Measurements from ENCODE around the gene ANKS1A. TPM values are rescaled to one million over a fixed set of nuclear protein-coding genes. Genes with fewer than 3 reads are reported as not detected.

ANKS1A gene
- total RNA-seq, 2 donors from 2014 or later: 26.7 to 30.9 TPM

DNA sequence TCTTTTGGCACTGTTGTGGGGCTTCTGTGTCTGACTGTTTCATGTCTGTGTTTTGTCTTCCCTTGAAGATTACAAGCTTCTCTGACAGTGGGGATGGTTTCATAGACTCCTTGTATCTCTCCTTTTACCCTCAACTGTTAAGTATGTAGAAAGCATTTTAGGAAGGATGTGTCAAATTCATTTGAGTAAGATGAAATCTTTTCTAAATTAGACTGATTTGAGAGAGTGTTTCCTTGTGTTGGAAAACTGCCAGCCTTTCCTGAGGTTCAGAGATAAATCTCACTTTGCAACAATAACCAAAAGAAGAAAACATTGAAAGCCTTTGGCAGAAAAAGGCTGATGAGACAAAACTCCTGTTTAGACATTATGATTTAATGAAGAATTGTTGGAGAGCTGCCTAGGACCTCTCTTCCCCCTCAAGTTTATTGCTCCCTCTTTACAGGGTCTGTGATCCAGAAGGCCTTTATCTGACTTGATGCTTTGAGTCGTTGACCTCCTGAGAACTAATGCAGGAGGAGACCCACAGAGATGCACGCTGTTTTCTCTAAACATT is 68.3 kb downstream of the ANKS1A start:
- Histone ChIP-seq H3K36me3 (no peaks in the 10 kb centered on the region), H3K27me3 (no peaks in the 10 kb centered on the region), H3K4me1 (peaks cover 0 to 73% of the 10 kb centered on the region in 2 donors), H3K4me3 (no peak overlapping the region), H3K9me3 (no peaks in the 10 kb centered on the region), H3K27ac (peak overlapping the region in 1 of 2 donors; percentile 57)
- no peak for DNase-seq (ENCODE audit: low spot score)
- TF ChIP-seq CTCF (IDR thresholded peaks at IDR 0.05): no peak

DNA sequence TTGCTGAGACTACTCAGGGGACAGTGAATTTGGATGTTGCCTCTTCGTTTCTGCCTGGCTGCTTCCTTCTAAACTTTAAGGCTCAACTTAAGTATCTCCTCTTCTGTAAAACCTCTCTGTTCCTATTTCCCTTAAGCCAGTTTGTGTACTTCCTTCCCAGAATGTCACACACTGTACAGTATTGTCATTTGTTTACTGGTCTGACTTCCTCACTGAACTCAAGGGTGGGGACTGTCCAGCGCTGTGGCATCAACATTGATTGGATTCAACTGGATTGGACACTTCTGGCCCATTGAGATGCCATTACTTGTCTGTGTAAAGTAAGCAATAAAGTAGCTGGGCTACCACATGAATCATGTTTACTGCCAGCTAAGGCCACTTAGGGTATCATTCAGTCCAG is 69.7 kb downstream of the ANKS1A start:
- Histone ChIP-seq H3K27ac (peak overlapping the region in 1 of 2 donors; percentile 30), H3K36me3 (no peaks in the 10 kb centered on the region), H3K4me1 (peaks cover 0 to 60% of the 10 kb centered on the region in 2 donors), H3K27me3 (no peaks in the 10 kb centered on the region), H3K4me3 (no peak overlapping the region), H3K9me3 (no peaks in the 10 kb centered on the region)
- DNase-seq (ENCODE audit: low spot score): no peak
- no peak for TF ChIP-seq CTCF (IDR thresholded peaks at IDR 0.05)

- Histone ChIP-seq H3K27ac (peak overlapping the region in 1 of 2 donors; percentile 30), H3K27me3 (no peaks in the 10 kb centered on the region), H3K36me3 (no peaks in the 10 kb centered on the region), H3K9me3 (no peaks in the 10 kb centered on the region), H3K4me1 (peaks cover 0 to 60% of the 10 kb centered on the region in 2 donors), H3K4me3 (no peak overlapping the region)
- DNase-seq (ENCODE audit: low spot score): no peak
- TF ChIP-seq CTCF (IDR thresholded peaks at IDR 0.05): no peak
Observed at GRCh38 chr6:34959224-34959623, 70.2 kb downstream of the ANKS1A start.

DNA sequence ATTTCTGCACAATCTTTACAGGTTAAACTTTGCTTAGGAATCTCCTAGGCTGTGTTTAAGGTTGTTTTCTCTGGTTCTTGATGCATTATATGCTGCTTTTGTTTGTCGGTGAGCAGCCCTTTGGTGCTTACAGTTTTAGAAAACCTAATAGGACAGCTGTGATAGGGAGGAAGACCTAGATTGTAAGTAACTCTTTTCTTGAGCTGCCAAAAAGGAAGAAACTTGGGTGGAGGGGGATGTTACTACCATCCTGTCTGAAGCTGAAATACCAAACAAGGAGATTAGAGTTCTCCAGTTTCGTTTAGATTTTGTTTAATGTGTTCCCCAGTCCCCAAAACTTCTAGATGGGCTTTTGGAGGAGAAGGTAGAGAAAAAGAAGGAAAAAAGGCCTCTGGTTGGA is 72.0 kb downstream of the ANKS1A start:
- Histone ChIP-seq H3K27me3 (no peaks in the 10 kb centered on the region), H3K9me3 (peaks cover 0 to 4% of the 10 kb centered on the region in 2 donors), H3K27ac (peak overlapping the region; percentile 31 to 37), H3K4me3 (no peak overlapping the region), H3K4me1 (peaks cover 0 to 66% of the 10 kb centered on the region in 2 donors), H3K36me3 (no peaks in the 10 kb centered on the region)
- TF ChIP-seq CTCF (IDR thresholded peaks at IDR 0.05): no peak
- no peak for DNase-seq (ENCODE audit: low spot score)

DNA sequence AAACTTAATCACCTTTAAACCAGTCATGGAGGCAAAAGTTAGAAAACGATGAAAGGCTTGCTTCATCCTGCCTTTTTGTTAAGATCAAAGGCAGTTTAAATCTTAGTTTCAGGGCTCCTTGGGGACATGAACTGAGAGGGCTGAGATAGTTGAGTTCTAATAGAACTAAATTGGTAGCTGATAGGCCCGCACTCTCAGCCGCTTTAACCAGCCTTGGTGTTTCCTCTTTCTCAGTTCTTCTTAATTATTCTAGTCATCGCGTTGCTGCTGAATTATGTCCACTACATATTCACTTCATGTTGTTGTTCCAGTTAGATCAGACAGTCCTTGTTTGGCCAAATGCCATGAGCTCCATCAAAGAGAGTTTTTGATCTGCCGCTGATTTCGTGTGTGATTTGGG is 72.5 kb downstream of the ANKS1A start:
- Histone ChIP-seq H3K27me3 (no peaks in the 10 kb centered on the region), H3K9me3 (peaks cover 0 to 4% of the 10 kb centered on the region in 2 donors), H3K4me3 (no peak overlapping the region), H3K27ac (peak overlapping the region; percentile 31 to 37), H3K4me1 (peaks cover 0 to 62% of the 10 kb centered on the region in 2 donors), H3K36me3 (no peaks in the 10 kb centered on the region)
- DNase-seq (ENCODE audit: low spot score): no peak
- TF ChIP-seq CTCF (IDR thresholded peaks at IDR 0.05): no peak

DNA sequence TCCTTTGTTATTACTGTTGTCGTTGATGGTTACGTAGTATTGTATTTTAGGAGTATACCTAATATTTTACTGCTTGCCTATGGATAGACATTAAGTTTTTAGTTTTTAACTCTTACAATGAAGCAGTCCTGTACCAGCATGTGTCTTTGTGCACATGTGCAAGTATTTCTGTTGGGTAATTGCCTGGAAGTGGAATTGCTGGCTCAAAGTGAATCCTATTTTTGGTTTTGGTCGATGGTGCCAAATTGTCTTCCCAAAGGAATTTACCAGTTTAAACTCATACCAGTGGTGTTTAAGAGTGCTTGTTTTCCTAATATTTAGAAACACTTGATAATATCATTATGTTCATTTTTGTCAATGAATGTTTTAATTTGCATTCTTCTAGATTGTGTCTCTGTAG is 75.5 kb downstream of the ANKS1A start:
- H3K9me3 ChIP-seq: peaks cover 0 to 4% of the 10 kb centered on the region in 2 donors
- no peak for DNase-seq (ENCODE audit: low spot score)
- peaks cover 0 to 36% of the 10 kb centered on the region in 2 donors for H3K4me1 ChIP-seq
- peak overlapping the region in 1 of 2 donors; percentile 7 for H3K27ac ChIP-seq
- TF ChIP-seq CTCF (IDR thresholded peaks at IDR 0.05): no peak
- no peaks in the 10 kb centered on the region for H3K27me3 ChIP-seq
- H3K4me3 ChIP-seq: no peak overlapping the region
- H3K36me3 ChIP-seq: no peaks in the 10 kb centered on the region
